Measurements from ENCODE around the gene MAGOH.

The MAGOH gene

GRCh38 chr1:53274541-53275185 lies 36.3 kb upstream of the MAGOH start:
- Histone ChIP-seq H3K9me3 (ENCODE audit: control insufficient read depth, low read length) (no peaks in the 10 kb centered on the region), H3K4me2 (ENCODE audit: low read length) (no peak overlapping the region), H3K9ac (no peak overlapping the region), H3K27ac (no peak overlapping the region), H3K36me3 (ENCODE audit: control insufficient read depth, insufficient read depth, low read length) (no peaks in the 10 kb centered on the region), H3K4me3 (ENCODE audit: low read depth, low read length) (no peak overlapping the region), H3K79me2 (no peaks in the 10 kb centered on the region), H3K4me1 (no peaks in the 10 kb centered on the region), H3K27me3 (ENCODE audit: control insufficient read depth, insufficient read depth, low read length) (no peaks in the 10 kb centered on the region), H2AFZ (no peak overlapping the region)
- TF ChIP-seq CTCF (IDR thresholded peaks at IDR 0.05): no peak

GRCh38 chr1:53274026-53274425 lies 35.7 kb upstream of the MAGOH start:
- TF ChIP-seq CTCF (IDR thresholded peaks at IDR 0.05): no peak
- no peak overlapping the region for H2AFZ ChIP-seq
- no peak overlapping the region for H3K27ac ChIP-seq
- no peak overlapping the region for H3K4me3 ChIP-seq (ENCODE audit: low read depth, low read length)
- no peaks in the 10 kb centered on the region for H3K79me2 ChIP-seq
- no peaks in the 10 kb centered on the region for H3K4me1 ChIP-seq
- no peaks in the 10 kb centered on the region for H3K36me3 ChIP-seq (ENCODE audit: control insufficient read depth, insufficient read depth, low read length)
- no peaks in the 10 kb centered on the region for H3K9me3 ChIP-seq (ENCODE audit: control insufficient read depth, low read length)
- H3K4me2 ChIP-seq (ENCODE audit: low read length): no peak overlapping the region
- H3K27me3 ChIP-seq (ENCODE audit: control insufficient read depth, insufficient read depth, low read length): no peaks in the 10 kb centered on the region
- H3K9ac ChIP-seq: no peak overlapping the region

GRCh38 chr1:53273526-53273925 lies 35.2 kb upstream of the MAGOH start:
- Histone ChIP-seq H3K9me3 (ENCODE audit: control insufficient read depth, low read length) (no peaks in the 10 kb centered on the region), H3K9ac (no peak overlapping the region), H3K36me3 (ENCODE audit: control insufficient read depth, insufficient read depth, low read length) (no peaks in the 10 kb centered on the region), H3K27me3 (ENCODE audit: control insufficient read depth, insufficient read depth, low read length) (no peaks in the 10 kb centered on the region), H3K27ac (no peak overlapping the region), H3K4me1 (no peaks in the 10 kb centered on the region), H3K4me3 (ENCODE audit: low read depth, low read length) (no peak overlapping the region), H3K4me2 (ENCODE audit: low read length) (no peak overlapping the region), H2AFZ (no peak overlapping the region), H3K79me2 (no peaks in the 10 kb centered on the region)
- TF ChIP-seq CTCF (IDR thresholded peaks at IDR 0.05): no peak

- H3K27me3 ChIP-seq (ENCODE audit: control insufficient read depth, insufficient read depth, low read length): no peaks in the 10 kb centered on the region
- H3K9me3 ChIP-seq (ENCODE audit: control insufficient read depth, low read length): no peaks in the 10 kb centered on the region
- H2AFZ ChIP-seq: no peak overlapping the region
- no peaks in the 10 kb centered on the region for H3K36me3 ChIP-seq (ENCODE audit: control insufficient read depth, insufficient read depth, low read length)
- no peak overlapping the region for H3K9ac ChIP-seq
- no peak overlapping the region for H3K27ac ChIP-seq
- H3K4me2 ChIP-seq (ENCODE audit: low read length): no peak overlapping the region
- TF ChIP-seq CTCF (IDR thresholded peaks at IDR 0.05): no peak
- no peaks in the 10 kb centered on the region for H3K79me2 ChIP-seq
- no peak overlapping the region for H3K4me3 ChIP-seq (ENCODE audit: low read depth, low read length)
- no peaks in the 10 kb centered on the region for H3K4me1 ChIP-seq
These were observed 34.0 kb upstream of the MAGOH start for GRCh38 chr1:53272349-53272748.

- Histone ChIP-seq H3K4me3 (ENCODE audit: low read depth, low read length) (no peak overlapping the region), H3K36me3 (ENCODE audit: control insufficient read depth, insufficient read depth, low read length) (no peaks in the 10 kb centered on the region), H3K9me3 (ENCODE audit: control insufficient read depth, low read length) (no peaks in the 10 kb centered on the region), H3K4me2 (ENCODE audit: low read length) (no peak overlapping the region), H3K79me2 (no peaks in the 10 kb centered on the region), H3K4me1 (no peaks in the 10 kb centered on the region), H3K27ac (no peak overlapping the region), H3K27me3 (ENCODE audit: control insufficient read depth, insufficient read depth, low read length) (no peaks in the 10 kb centered on the region), H3K9ac (no peak overlapping the region), H2AFZ (no peak overlapping the region)
- no peak for TF ChIP-seq CTCF (IDR thresholded peaks at IDR 0.05)
These were observed 33.2 kb upstream of the MAGOH start for GRCh38 chr1:53271446-53272090.

Data from parathyroid adenoma (tissue), 2 donors.